HL-60 (cell line): ENCODE data around the gene MYO10.

Experiments used
- DNase-seq, 2 experiments: peaks; one replicate each; pipeline ENCODE4 v3.0.0-alpha.2; 2010 to 2020; ENCODE audit warnings: low read depth in 1 of 2, low spot score in 1 of 2
- H3K27ac ChIP-seq: fragments of 250-450 bp; sonication (Bioruptor Pico); replicated peaks from 2 replicates; pipeline ENCODE4 v1.5.1; 2020; ENCODE audit warnings: mild to moderate bottlenecking, moderate library complexity
- H3K27me3 ChIP-seq: fragments of 250-450 bp; sonication (Bioruptor Pico); 2 replicates; pipeline ENCODE4 v1.5.1; 2021; ENCODE audit warnings: mild to moderate bottlenecking, moderate library complexity; ENCODE audit not compliant: insufficient read depth, poor library complexity, severe bottlenecking
- H3K4me3 ChIP-seq: replicated peaks from 2 replicates; pipeline ENCODE4 v1.5.1; 2011; ENCODE audit warnings: mild to moderate bottlenecking, control low read depth, low read length; ENCODE audit not compliant: insufficient read depth
- CTCF ChIP-seq: IDR thresholded peaks from one replicate; pipeline ENCODE4 v1.5.1; 2011; ENCODE audit warnings: low read length, control low read depth, inconsistent platforms; ENCODE audit not compliant: insufficient read depth
- GABPA ChIP-seq: IDR thresholded peaks from 2 replicates; pipeline ENCODE4 v1.6.1; 2012; ENCODE audit warnings: low read depth
- POLR2AphosphoS5 ChIP-seq: IDR thresholded peaks from 2 replicates; pipeline ENCODE4 v1.6.1; 2012; ENCODE audit warnings: low read depth
- REST ChIP-seq: IDR thresholded peaks from 2 replicates; pipeline ENCODE4 v1.6.1; 2012; ENCODE audit warnings: low read depth; ENCODE audit not compliant: insufficient replicate concordance
- SPI1 ChIP-seq: IDR thresholded peaks from 2 replicates; pipeline ENCODE4 v1.6.1; 2012; ENCODE audit warnings: low read depth, mild to moderate bottlenecking, borderline replicate concordance

MYO10 gene

GRCh38 chr5:16681876-16682275, 254.2 kb downstream of the MYO10 start:
- no peak overlapping the region for H3K4me3 ChIP-seq
- no peak overlapping the region for H3K27ac ChIP-seq
- TF ChIP-seq POLR2AphosphoS5: no peak
- no peak for TF ChIP-seq CTCF
- no peak for TF ChIP-seq REST
- TF ChIP-seq SPI1: no peak
- no peak for TF ChIP-seq GABPA

GRCh38 chr5:16679863-16680262, 256.2 kb downstream of the MYO10 start:
- Histone ChIP-seq H3K27ac (no peak overlapping the region), H3K4me3 (no peak overlapping the region), H3K27me3 (no peaks in the 10 kb centered on the region)
- DNase-seq: no peak
- TF ChIP-seq POLR2AphosphoS5: no peak
- no peak for TF ChIP-seq SPI1
- TF ChIP-seq CTCF: no peak
- TF ChIP-seq REST: no peak

More at GRCh38 chr5:16681876-16682275, 254.2 kb downstream of the MYO10 start:
- no peaks in the 10 kb centered on the region for H3K27me3 ChIP-seq
- no peak for DNase-seq

GRCh38 chr5:16679190-16679589, 256.9 kb downstream of the MYO10 start:
- DNase-seq: no peak
- no peaks in the 10 kb centered on the region for H3K27me3 ChIP-seq
- H3K4me3 ChIP-seq: no peak overlapping the region
- H3K27ac ChIP-seq: no peak overlapping the region
- TF ChIP-seq GABPA: no peak
- no peak for TF ChIP-seq SPI1
- TF ChIP-seq REST: no peak
- TF ChIP-seq POLR2AphosphoS5: no peak
- TF ChIP-seq CTCF: no peak
